GM23338 (cell line): Measurements from ENCODE around the gene WDR38.

Source experiments
- CREB1 ChIP-seq: fragments of 250-450 bp; sonication (Bioruptor Pico); IDR thresholded peaks from 2 replicates; pipeline ENCODE4 v1.5.0; 2020; ENCODE audit warnings: low read depth, mild to moderate bottlenecking, moderate library complexity
- ETS1 ChIP-seq: IDR thresholded peaks from 2 replicates; pipeline ENCODE4 v1.6.1; 2016; ENCODE audit warnings: antibody characterized with exemption
- EZH2 ChIP-seq: fragments of 200-600 bp; sonication (generic); IDR thresholded peaks from one replicate; pipeline ENCODE4 v1.8.0; 2017; ENCODE audit warnings: antibody characterized with exemption, mild to moderate bottlenecking, low read depth; ENCODE audit not compliant: unreplicated experiment
- EZH2phosphoT487 ChIP-seq: fragments of 200-600 bp; sonication (generic); IDR thresholded peaks from one replicate; pipeline ENCODE4 v1.8.1; 2018; ENCODE audit warnings: antibody characterized with exemption; ENCODE audit not compliant: unreplicated experiment
- JUNB ChIP-seq: IDR thresholded peaks from one replicate; pipeline ENCODE4 v1.6.1; 2016; ENCODE audit warnings: antibody characterized with exemption; ENCODE audit not compliant: unreplicated experiment
- NANOG ChIP-seq: IDR thresholded peaks from 2 replicates; pipeline ENCODE4 v1.6.1; 2016; ENCODE audit warnings: antibody characterized with exemption, borderline replicate concordance
- POLR2AphosphoS5 ChIP-seq: IDR thresholded peaks from 2 replicates; pipeline ENCODE4 v1.6.1; 2016; ENCODE audit warnings: antibody characterized with exemption, low read depth
- STAT1 ChIP-seq: IDR thresholded peaks from one replicate; pipeline ENCODE4 v1.6.1; 2016; ENCODE audit warnings: antibody characterized with exemption; ENCODE audit not compliant: unreplicated experiment
- TF ChIP-seq, protein P1 (sequence below), 2 experiments: fragments of 200-600 bp in 1 of 2; sonication (generic) in 1 of 2; conservative IDR thresholded peaks; 2 replicates each; pipeline versions ENCODE4 v1.5.1 to v1.6.1; 2016 to 2017; ENCODE audit warnings: antibody characterized with exemption in 2 of 2, low read depth in 2 of 2, mild to moderate bottlenecking in 2 of 2, moderate library complexity in 1 of 2
- TF ChIP-seq, protein P2 (sequence below): IDR thresholded peaks from one replicate; pipeline ENCODE4 v1.6.1; 2018; ENCODE audit warnings: antibody characterized with exemption; ENCODE audit not compliant: unreplicated experiment

- TF ChIP-seq, protein P1, sequence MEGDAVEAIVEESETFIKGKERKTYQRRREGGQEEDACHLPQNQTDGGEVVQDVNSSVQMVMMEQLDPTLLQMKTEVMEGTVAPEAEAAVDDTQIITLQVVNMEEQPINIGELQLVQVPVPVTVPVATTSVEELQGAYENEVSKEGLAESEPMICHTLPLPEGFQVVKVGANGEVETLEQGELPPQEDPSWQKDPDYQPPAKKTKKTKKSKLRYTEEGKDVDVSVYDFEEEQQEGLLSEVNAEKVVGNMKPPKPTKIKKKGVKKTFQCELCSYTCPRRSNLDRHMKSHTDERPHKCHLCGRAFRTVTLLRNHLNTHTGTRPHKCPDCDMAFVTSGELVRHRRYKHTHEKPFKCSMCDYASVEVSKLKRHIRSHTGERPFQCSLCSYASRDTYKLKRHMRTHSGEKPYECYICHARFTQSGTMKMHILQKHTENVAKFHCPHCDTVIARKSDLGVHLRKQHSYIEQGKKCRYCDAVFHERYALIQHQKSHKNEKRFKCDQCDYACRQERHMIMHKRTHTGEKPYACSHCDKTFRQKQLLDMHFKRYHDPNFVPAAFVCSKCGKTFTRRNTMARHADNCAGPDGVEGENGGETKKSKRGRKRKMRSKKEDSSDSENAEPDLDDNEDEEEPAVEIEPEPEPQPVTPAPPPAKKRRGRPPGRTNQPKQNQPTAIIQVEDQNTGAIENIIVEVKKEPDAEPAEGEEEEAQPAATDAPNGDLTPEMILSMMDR (conservative IDR thresholded peaks at IDR 0.05; ENCODE audit: low read depth in 2 of 2): no peak
- TF ChIP-seq POLR2AphosphoS5: no peak
- TF ChIP-seq, protein P2, sequence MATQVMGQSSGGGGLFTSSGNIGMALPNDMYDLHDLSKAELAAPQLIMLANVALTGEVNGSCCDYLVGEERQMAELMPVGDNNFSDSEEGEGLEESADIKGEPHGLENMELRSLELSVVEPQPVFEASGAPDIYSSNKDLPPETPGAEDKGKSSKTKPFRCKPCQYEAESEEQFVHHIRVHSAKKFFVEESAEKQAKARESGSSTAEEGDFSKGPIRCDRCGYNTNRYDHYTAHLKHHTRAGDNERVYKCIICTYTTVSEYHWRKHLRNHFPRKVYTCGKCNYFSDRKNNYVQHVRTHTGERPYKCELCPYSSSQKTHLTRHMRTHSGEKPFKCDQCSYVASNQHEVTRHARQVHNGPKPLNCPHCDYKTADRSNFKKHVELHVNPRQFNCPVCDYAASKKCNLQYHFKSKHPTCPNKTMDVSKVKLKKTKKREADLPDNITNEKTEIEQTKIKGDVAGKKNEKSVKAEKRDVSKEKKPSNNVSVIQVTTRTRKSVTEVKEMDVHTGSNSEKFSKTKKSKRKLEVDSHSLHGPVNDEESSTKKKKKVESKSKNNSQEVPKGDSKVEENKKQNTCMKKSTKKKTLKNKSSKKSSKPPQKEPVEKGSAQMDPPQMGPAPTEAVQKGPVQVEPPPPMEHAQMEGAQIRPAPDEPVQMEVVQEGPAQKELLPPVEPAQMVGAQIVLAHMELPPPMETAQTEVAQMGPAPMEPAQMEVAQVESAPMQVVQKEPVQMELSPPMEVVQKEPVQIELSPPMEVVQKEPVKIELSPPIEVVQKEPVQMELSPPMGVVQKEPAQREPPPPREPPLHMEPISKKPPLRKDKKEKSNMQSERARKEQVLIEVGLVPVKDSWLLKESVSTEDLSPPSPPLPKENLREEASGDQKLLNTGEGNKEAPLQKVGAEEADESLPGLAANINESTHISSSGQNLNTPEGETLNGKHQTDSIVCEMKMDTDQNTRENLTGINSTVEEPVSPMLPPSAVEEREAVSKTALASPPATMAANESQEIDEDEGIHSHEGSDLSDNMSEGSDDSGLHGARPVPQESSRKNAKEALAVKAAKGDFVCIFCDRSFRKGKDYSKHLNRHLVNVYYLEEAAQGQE: no peak
- TF ChIP-seq NANOG: no peak
- TF ChIP-seq CREB1 (CRISPR knock-in tag): no peak
- TF ChIP-seq EZH2phosphoT487: no peak
- TF ChIP-seq EZH2: no peak
- no peak for TF ChIP-seq JUNB
- TF ChIP-seq ETS1: no peak
- no peak for TF ChIP-seq STAT1
Measured at GRCh38 chr9:124805186-124805585, 48.1 kb upstream of the WDR38 start.
